Stimulated activated CD8-positive, alpha-beta memory T cell treated with anti-CD3 and anti-CD28 coated beads, Interleukin-15, amount 100 ng/mL, for 4 hours (primary cell): Measurements from ENCODE around the gene CEBPG.

ENCODE experiments used
- DNase-seq, 2 donors: peaks; one replicate each; pipeline ENCODE4 v3.0.0-alpha.2; 2020; ENCODE audit warnings: low read depth in 2 of 2

CEBPG gene

DNA sequence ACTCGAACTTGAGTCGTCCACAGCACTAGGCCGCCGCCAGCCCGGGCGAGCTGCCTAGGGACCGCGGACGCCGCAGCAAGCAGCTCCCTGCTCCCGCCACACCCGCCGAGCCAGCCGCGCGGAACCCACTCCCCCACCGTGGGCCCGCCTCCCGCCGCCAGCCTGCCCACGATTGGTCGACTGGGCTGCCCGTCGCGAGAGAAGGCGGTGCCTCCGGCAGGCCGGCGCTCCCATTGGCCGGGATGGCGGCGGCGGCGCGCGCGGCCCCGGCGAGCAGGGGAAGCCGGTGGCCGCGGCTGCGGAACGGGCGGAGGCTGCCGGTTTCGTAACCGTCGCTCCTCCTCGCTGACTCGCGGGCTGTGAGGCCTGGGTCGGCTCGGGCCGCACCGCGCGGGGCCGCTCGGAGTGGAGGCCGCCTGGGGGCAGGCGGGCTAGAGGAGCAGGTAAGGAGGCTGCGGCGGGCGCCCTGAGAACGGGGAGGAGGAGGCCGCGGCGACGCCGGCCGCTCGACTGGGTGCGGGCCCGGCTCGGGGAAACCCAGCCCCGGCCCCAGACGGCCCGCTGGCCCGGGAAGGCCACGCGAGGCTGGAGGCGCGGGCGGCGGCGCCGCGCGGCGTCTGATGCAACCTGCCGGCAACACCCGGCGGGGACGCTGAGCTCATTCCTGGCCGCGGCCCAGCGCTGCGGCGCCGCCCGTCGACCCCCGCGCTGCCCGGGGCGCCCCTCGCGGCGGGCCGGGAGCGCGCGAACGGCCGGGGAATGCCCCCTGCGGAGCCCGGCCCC lies at the start of gene CEBPG:
Gene CEBPG, plus strand, starts transcription at position 257 of the 783 bp plus-strand sequence. CDS start 5,531 bp downstream, outside the sequence.
- DNase-seq = peak; percentile 86 to 93

DNA sequence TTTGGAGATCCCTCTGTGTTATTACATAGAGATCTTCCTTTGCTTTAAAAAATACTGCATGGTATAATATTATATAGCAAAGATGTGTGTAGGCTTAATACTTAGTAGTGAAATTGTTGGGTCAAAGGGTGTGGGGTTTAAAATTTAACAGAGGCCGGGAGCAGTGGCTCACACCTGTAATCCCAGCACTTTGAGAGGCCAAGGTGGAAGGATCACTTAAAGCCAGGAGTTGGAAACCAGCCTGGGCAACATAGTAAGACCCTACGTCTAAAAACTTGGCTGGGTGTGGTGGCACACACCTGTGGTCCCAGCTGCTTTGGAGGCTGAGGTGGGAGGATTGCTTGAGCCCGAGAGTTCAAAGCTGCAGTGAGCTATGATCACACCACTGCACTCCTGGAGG lies 48.9 kb upstream of the CEBPG start:
- DNase-seq = no peak

DNA sequence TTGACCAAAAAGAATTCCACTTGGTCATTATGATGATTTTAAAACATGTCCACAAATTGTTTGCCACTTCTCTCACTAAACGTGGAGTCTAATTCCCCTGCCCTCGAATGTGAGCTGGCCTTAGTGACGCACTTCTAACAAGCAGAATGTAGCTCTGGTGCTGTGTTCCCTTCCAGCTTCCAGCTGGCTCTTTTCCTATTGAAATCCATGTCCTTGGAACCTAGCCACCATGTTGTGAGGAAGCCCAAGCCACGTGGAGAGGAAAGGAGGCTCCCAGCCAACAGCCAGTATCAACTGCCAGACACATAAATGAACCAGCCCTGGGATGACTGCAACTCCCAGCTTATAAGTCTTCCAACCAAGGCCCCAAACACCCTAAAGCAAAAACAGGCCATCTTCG lies 47.6 kb upstream of the CEBPG start:
- no peak for DNase-seq

DNA sequence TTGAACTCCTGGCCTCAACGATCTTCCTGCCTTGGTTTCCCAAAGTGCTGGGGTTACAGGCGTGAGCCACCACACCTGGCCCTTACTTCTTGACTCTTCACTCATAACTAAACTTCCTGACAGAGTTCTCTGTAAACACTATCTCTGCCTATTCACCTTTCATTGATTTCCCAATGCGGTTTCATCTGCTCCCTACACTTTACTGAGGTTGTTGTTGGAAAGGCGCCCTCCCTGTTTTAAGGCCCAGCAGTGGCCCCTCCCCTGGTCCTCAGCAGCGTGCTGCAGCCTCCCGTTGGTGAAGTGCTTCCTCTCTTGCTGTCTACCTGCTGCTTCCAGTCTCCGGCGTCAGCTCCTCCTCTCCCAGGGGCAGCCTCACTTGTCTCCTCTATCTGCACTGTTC lies 44.4 kb upstream of the CEBPG start:
- no peak for DNase-seq

DNA sequence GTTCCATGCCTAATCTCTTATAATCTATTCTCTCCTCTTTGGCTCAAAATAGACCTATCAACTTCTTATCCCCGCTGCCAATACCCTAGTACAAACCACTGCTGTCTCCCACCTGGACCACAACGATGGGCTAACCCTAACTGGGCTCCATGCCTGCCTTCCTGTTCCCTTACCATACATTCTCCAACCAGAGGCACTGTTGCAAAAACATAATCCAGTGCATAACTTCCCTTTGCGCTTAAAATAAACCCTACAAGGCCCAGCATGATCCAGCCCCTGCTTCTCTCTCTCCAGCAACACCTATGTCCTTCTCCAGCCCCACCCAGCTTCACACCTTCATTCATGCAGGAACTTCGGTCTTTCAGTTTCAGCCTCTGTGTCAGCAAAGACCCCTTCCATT lies 43.8 kb upstream of the CEBPG start:
- DNase-seq = no peak

DNA sequence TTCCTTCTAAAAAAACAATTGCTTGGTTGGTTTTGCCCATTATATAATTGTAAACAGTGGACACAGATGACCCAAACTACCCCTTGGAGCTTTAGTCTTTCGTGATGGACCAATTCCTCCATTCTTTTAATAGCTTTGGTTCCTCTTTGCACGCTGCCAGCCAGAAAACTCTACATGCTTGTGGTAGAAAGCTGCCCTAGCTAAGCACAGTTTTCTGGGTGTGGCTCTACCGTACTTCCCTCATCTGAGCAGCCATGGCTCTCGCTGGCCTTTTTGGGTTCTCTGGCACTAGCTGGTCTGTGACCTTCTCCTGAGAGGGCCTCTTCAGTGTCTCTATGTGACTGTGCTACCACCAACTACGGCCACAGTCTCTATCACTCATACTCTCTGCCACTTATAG lies 41.3 kb upstream of the CEBPG start:
- no peak for DNase-seq

DNA sequence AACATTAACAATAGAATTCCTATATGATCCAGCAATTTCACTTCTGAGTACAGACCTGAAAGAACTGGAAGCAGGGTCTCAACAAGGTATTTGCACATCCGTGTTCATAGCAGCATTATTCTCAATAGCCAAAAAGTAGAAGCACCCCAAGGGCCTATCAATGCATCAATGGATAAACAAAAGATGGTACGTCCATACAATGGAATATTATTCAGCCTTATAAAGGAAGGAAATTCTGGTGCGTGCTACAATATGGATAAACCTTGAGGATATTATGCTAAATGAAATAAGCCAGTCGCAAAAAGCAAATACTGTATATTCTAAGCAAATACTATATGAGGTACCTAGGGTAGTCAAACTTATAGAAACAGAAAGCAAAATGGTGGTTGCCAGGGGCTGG lies 40.4 kb upstream of the CEBPG start:
- DNase-seq = no peak

DNA sequence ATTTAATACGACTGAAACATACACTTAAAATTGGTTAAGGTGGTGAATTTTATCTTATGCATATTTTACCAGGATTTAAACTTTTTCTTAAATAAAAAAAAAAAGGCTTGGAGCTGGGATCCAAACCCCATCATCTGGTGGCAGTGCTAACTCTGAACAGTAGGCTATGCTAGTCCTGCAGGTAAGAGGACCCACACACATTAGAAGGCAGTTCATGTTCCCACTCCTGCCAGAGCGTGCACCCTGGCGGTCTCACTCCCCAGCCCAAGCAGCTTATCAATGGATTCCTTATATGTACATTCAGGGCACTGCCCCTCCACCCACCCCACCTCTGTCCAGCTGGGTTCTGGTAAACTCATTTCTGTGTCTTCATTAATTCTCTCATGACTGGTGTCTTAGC lies 39.9 kb upstream of the CEBPG start:
- DNase-seq = no peak

DNA sequence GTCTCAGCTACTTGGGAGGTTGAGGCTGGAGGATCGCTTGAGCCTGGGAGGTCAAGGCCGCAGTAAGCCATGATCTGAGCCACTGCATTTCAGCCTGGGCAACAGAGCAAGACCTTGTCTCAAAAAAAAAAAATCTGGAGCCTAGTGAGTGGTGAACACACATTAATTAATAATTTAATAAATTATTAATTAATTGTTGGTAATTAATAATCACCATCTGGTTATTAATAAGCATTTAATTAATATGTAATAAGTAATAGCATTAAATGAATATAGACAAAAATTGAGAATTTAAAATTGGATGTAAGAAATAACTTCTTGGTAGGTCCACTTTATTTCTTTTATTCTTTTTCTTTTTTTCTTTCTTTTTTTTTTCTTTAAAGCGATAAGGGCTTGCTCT lies 39.2 kb upstream of the CEBPG start:
- DNase-seq = no peak

DNA sequence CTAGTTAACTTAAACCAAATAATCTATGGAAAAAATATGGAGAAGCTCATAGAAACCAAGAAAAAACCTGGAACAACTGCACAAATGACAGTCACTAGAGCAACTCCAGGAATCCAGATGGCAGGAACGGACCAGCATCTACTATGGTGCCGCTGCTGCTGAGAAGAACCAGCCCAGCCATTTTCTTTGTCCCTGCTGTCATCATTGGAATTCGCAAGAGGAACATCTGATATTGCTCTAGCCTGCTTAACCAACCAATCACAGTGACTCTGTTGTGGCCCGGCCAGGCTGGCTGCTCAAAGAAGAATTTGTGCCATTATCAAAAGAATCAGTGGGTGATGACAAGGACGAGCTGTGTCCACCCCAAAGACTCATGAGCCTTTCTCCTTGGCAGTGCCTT lies 38.1 kb upstream of the CEBPG start:
- DNase-seq = no peak

DNA sequence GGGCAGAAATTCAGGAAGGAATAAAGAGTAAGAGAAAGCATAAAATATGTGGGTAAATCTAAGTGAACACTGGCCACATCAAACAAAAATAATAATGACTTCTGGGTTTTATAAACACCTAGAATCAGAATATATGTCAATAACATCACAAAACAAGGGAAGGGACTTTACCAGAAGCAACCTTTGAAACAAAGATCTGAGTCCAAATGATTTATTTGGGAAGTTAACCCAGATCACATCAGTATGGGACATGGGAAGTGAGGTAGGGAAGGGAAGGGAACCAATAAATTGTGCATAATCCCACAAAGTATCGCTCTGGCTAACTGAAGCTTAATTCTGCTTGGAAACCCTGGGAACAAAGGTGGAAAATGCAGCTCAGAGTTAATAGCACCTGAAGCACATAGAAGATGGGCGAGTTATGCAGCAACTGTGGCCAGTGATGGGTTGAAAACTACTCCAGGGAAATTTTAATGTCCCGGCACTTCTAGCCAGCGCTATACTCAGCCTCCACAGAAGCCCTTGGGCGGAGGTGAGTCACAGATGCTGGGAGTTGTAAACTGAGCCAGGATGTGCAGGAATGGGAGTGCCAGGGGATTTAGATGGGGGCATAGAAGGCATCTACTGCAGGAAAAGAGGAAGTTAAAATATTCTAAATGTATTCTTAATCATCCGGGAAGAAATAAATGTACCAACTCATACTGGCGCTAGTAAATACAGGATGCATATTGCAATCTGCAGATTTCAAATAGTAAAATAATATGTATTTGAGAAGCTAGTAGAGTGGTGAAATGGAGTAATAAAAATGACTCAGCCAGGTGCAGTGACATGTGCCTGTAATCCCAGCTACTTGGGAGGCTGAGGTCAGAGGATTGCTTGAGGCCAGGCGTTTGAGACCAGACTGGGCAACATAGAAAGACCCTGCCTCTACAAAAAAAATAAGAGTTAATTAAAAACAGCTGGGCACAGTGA lies 34.2 kb upstream of the CEBPG start:
- DNase-seq = no peak

DNA sequence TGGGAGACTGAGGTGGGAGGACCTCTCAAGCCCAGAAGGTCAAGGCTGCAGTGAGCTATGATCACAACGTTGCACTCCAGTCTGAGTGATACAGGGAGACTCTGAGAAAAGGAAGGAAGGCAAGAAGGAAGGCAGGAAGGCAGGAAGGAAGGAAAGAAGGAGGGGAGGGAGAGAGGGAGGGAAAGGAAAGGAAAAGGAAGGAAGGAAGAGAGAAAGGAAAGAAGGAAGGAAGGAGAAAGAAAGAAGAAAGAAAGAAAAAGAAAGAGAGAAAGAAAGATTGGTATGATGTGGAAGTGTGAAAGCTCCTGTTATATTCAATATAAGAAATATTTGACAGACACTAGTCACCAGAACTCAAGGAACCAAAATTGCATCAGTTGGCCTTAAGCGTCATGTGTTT lies 32.5 kb upstream of the CEBPG start:
- no peak for DNase-seq

DNA sequence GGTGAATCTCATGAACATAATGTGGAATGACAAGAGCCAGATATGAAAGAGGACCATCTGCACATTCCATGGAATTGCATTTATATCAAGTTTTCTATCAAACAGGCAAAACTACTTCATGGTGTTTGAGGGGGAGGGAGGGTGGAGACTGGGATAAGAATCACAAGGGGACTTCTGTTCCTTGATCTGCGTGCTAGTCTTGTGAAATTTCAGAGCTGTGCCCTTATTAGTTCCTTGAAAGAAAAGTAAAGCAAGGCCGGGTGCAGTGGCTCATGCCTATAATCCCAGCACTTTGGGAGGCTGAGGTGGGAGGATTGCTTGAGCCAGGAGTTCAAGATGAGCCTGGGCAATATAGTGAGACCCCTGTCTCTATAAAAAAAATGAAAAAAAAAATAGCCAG lies 30.2 kb upstream of the CEBPG start:
- no peak for DNase-seq

DNA sequence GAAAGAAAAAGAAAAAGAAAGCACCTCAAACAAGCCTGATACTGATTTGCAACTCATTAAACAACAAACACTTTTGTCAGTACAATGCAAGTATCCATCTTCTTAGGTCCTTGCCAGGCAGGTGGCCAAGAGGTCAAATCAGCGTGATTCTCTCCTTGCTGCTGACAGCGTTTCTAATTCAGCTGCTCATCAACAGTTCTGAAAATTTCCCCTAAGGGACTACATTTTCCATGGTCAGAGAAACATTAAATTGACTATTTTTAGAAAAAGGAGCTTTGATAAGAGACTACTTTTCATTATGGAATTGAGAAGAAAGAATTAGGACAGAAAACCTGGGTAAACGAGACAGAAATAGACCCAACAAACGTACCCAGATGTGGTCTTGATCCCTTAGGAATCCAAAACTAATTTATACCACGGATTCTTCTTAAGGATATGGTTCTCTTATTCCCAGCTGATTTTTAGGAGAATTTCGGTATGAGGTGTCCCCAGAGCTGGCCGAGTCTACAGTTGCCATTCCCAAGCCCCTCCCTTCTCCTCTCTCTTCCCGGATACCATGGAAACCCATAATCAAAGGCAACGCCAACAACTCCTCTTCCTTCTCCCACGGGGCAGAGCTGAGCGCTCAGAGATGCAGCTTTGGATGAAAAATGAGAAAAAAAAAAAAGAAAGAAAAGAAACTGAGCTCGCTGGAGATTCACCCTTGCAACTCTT lies 29.5 kb upstream of the CEBPG start:
- no peak for DNase-seq

DNA sequence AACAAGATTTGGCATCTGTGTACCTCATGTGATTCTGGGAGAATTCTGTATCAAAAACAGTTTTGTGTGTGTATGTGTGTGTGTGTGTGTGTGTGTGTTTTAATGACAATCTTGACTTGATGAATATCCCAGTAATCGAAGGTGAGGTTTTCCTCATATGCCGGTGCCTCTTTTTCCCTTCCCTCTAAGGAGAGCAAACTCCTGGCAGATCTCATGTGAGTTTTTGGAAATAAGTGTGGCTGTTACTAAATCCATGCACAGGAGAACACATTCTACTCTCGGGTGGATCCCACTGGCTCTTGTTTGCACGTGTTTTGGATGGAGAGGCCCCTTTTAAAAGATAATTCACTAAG lies 29.0 kb upstream of the CEBPG start:
- no peak for DNase-seq

DNA sequence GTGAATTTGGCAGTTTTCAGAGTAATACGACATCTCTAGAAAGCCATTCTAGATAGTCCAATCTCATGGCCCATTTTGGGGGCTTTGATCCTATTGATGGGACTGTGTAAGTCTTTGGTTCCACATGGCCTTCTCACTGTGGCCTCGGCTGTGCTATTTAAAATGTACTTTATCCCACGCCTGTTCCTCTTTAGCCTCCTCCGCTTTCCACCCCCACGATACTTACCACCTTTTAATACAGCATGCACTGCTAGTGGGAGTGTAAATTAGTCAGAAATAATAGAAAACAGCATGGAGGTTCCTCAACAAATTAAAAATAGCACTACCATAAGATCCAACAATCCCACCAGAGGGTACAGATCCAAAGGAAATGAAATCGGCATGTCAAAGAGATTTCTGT lies 28.3 kb upstream of the CEBPG start:
- DNase-seq = no peak

DNA sequence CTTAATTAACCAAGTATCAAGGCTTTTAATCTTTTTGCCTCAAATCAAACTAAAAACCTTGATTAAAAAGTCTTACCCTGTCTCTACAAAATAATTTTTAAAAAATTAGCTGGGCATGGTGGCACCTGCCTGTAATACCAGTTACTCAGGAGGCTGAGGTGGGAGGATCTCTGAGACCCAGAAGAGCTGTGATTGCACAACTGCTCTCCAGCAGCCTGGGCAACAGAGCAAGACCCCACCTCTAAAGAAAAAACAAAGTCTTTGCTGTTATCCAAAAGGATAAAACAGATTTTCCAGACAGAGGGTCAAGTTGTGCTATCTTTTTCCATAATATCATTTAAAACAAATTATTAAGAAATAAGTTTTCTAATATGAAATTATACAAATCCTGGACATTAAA lies 26.8 kb upstream of the CEBPG start:
- no peak for DNase-seq

DNA sequence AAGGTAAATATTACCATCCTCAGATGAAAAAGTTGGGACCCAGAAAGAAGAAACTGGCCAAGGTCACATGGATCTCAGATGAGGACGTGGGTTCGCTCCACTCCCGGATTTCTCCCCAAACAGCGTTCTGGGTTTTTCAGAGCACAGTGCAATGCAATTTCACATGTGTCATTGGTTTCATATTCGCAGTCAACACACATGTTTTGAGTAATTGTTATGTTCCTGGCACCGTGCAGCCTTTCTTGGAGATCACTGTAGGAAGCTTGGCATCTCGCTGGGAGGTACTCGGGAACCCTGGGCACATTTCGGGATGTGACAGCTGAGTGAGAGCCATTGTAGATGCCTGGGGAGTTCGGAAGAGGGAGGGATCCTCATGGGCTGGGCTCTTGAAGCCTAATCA lies 26.2 kb upstream of the CEBPG start:
- no peak for DNase-seq

DNA sequence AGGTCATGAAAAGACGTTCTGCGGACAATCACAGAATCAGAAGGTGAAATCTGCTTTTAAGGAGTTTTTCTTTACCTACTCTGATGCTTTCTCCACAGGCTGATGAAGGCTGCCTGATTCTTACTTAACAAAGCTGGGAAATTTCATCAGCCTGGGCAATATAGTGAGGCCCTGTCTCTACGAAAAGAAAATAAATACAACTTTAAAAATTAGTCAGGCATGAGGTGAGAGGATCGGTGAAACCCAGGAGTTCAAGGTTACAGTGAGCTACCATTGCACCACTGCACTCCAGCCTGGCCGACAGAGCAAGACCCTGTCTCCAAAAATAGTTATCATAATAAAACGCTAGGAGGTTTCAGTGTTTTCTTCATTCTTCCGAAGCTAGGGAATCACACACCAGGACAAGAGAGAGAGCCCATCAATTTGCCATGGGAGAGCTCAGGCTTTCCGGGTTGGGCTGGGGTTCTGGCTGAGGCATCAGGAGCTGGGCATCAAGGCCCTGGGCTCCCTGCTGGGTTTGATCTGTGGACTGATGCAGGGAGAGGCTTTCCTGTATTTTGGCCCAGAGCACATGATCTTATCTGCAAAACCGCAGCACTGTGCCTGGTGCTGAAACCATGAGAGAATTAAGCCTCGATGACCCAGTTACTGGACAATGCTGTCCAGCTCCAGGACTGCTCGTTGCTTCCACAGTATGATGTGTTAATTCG lies 25.1 kb upstream of the CEBPG start:
- DNase-seq = no peak

DNA sequence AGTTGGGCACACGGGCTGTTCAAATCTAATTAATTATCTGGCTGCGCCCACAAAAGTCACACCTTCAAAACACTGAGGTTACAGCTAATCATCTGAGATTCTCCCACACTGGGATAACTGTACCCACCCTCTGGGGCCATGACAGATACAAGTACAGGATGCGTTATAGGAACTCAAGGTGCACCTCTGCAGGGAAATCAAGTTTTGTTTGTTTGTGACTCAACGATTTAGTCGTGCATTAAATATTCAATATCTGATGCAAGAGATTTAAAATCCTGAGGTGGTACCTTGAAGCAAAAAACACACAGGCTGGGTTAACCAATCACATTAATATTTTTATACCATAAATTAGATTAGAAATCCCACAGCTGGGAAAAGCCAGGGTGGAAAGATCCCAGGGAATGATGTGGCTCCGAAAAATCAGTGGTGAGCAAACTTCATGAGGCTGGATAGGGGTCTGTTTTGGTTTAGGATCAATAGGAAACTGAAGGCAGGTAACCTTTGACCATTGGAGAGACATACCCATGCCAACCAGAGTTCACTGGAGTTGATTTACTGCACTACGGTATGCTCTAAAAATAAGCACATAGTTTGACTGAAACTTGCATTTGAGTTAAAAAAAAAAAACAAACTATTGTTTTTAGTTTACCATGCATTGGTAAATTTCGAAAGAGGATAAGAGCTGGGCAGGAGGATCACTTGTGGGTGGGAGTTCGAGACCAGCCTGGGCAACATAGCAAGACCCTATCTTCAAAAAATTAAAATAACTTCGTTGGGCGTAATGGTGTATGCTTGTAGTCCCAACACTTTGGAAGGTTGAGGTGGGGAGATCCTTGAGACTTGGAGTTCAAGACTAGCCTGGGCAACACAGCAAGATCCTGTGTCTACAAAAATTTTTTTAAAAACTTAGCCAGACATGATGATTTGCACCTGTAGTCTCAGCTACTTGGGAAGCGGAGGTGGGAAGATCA lies 23.9 kb upstream of the CEBPG start:
- DNase-seq = no peak
